ENCODE results near the gene KANK4.

The KANK4 gene

GRCh38 chr1:62304515-62304914 lies 14.7 kb downstream of the KANK4 start:
- no peak for DNase-seq

- no peak for DNase-seq
Observed at GRCh38 chr1:62301726-62302390, 17.4 kb downstream of the KANK4 start.

GRCh38 chr1:62299426-62300200 lies 19.6 kb downstream of the KANK4 start:
- DNase-seq, result peak in 1 of 2 experiments; percentile 52

GRCh38 chr1:62295921-62296491 lies 23.2 kb downstream of the KANK4 start:
- no peak for DNase-seq

- no peak for DNase-seq
Observed at GRCh38 chr1:62294261-62294660, 25.0 kb downstream of the KANK4 start.

GRCh38 chr1:62288662-62289061 lies 30.6 kb downstream of the KANK4 start:
- DNase-seq, result no peak

- DNase-seq, result no peak
Observed at GRCh38 chr1:62288224-62288623, 31.0 kb downstream of the KANK4 start.

- peak; percentile 64 to 90 for DNase-seq
Observed at GRCh38 chr1:62286786-62287224, 32.4 kb downstream of the KANK4 start.

GRCh38 chr1:62285984-62286785 lies 33.0 kb downstream of the KANK4 start:
- peak in 1 of 2 experiments; percentile 9 for DNase-seq

- no peak for DNase-seq
Observed at GRCh38 chr1:62285440-62285839, 33.8 kb downstream of the KANK4 start.

GRCh38 chr1:62283986-62284385 lies 35.2 kb downstream of the KANK4 start:
- no peak for DNase-seq

- no peak for DNase-seq
Observed at GRCh38 chr1:62282909-62283755, 36.1 kb downstream of the KANK4 start.

- no peak for DNase-seq
Observed at GRCh38 chr1:62281922-62282555, 37.2 kb downstream of the KANK4 start.

- DNase-seq, result no peak
Observed at GRCh38 chr1:62280960-62281465, 38.2 kb downstream of the KANK4 start.

- DNase-seq, result no peak
Observed at GRCh38 chr1:62280150-62280549, 39.1 kb downstream of the KANK4 start.

GRCh38 chr1:62276791-62277190 lies 42.4 kb downstream of the KANK4 start:
- DNase-seq, result no peak

- DNase-seq, result no peak
Observed at GRCh38 chr1:62274496-62275485, 44.4 kb downstream of the KANK4 start.

GRCh38 chr1:62273953-62274352 lies 45.3 kb downstream of the KANK4 start:
- no peak for DNase-seq

- DNase-seq, result no peak
Observed at GRCh38 chr1:62271948-62272728, 47.1 kb downstream of the KANK4 start.
